ENCODE measurements around the gene LRRC47.

The LRRC47 gene

DNA sequence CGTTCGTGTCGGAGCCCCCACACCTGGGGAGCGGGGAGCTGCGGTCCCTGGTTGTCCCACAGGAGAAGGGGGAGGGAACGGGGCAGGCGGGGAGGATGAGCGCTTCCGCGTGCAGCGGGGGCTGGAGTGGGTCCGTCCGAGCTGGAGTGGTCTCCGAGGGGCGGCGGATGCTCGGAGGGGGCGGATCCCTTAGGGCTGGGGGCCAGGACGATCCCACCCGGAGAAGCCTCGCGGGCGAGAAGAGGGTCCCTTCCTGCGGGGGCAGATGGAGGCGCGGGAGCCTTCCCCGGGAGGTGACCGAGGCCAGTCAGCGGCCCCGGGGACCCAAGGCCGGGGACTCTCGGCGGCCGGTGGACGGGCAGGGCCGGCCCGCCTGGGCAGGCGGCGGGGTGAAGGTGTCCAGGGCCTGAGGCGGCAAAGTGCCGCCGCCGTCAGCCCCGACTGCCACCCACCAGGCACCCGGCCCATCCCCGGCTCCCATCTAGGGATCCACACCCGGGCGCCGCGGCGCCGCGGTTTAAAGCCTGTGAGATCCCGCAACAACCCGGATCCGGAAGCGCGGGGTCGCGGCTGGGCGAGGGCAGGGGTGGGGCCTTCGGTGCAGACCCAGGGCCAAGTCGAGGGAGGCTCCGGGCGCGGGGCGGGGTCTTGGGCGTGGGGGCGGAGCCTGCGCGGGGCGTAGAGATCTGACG is 49.3 kb downstream of the LRRC47 start:
- DNase-seq (ENCODE audit: low spot score), result peak; percentile 48

DNA sequence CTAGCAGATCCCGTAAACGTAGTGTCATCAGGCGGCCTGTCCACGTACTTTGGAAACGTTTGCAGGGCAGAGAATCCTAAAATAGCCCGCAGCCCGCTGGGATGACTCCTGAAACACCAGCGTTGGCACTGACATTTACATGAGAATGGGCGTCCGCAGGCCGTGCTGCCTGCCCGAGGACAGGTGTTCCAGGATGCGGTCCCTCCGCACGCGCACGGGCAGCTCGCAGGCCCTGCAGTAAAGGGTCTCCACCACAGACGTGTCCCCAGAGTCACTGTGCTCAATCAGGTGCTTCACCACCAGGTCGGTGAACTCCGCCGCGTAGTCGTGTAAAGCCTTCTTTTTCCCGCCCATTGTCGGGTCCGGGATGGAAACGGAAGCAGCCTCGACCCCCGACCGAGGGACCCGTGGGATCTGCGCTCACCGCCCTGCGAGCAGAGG is 49.9 kb downstream of the LRRC47 start:
- no peak for DNase-seq (ENCODE audit: low spot score)

DNA sequence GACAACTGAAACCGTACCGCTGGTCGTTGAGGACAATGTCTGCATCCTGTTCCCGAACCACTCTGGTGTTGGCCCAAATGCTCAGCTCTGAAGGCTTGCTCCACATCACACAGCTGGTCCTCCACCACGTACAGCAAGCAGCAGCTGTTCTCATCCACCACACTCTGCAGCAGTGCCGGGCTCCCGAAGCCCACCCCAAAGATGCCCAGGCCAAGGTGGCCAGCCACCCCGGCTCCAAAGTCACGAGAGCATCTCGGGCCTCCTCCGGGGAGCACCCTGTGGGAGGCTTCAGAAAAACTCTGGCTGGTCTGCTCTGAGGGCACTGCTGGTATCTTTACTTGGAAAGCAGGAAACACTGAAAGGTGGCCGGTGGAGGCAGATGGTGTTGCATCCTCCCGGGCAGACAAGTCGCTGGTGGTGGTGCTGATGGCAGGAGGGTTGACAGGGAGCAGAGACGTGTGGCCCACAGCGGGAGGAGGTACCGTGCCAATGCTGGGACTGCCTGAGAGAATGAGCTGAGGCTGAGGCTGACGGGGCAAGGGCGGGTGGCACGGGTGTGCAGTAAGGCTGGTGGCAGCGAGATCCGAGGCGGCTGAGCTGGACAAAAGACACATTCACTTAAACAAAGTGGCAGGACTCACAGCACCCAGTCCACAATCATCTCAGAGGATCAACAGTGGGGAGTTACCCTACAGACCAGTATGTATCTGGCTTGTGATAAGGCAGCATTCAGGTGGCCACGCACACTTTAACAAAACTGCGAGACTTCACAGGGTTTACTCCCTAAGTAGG is 50.5 kb downstream of the LRRC47 start:
- DNase-seq (ENCODE audit: low spot score), result no peak

DNA sequence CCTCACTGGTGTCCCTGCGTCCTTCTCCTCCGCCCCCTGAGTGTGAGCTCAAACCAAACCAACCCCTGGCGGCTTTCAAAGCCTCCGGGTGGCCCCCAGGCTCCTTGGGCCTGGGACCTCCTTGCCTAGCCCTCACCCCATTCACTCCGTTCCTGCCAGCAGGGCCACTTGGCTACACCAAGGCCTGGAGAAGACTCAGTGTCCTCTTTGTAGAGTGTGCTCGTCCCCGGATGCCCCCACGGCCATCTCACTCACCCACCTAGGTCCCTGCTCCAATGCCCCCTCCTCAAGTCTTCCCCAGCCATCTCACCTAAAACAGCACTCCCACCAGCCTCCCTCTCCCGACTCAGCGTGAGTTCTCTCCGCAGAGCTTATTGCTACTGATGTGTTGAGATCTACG is 51.2 kb downstream of the LRRC47 start:
- DNase-seq (ENCODE audit: low spot score), result no peak

DNA sequence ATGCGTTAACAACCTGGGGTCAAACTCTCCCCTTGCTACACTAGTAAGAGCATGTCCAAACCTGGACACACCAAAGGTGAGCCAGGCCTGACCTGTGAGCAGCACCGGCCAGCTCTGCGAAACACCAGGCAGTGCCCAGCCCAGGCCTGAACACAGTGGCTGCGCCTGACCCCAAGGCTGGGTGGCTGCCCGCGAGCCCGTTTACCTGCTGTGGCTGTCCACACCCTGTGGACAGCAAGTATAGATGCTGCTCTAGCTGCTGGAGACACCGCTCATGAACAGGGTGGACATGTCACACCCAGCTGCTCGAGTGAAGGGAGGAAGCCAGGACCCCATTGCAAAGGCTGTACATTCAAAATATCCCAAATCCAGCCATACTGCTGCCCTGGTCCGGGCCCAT is 51.7 kb downstream of the LRRC47 start:
- no peak for DNase-seq (ENCODE audit: low spot score)

DNA sequence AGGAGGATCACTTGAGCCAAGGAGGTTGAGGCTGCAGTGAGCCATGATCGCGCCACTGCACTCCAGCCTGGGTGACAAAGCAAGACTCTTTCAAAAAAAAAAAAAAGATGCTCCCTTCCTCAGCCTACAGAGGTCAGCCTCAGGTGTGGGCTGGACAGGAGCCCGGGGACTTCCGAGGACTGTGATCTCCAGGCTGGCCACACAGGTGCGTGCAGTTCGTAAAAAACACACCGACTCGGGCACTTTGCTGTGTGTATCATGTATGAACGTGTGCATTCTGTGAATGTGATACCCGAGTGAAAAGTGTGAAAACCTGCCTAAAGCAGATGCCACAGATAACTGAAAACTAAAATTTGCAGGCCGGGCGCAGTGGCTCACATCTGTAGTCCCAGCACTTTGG is 52.5 kb downstream of the LRRC47 start:
- no peak for DNase-seq (ENCODE audit: low spot score)

DNA sequence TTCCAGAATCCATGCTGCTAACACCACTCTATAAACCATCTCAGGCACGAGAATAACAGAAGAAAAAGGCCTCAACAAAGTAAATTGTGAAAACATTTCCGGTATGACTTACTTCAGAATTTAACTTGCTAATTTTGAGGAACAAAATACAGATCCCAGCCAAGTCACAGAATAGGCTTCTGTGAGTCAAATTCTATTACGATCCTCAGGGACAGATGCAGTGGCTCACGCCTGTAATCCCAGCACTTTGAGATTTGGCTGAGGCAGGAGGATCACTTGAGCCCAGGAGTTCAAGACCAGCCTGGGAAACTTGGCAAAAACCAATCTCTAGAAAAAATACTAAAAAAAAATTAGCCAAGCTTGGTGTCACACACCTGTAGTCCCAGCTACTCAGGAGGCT is 52.9 kb downstream of the LRRC47 start:
- no peak for DNase-seq (ENCODE audit: low spot score)

DNA sequence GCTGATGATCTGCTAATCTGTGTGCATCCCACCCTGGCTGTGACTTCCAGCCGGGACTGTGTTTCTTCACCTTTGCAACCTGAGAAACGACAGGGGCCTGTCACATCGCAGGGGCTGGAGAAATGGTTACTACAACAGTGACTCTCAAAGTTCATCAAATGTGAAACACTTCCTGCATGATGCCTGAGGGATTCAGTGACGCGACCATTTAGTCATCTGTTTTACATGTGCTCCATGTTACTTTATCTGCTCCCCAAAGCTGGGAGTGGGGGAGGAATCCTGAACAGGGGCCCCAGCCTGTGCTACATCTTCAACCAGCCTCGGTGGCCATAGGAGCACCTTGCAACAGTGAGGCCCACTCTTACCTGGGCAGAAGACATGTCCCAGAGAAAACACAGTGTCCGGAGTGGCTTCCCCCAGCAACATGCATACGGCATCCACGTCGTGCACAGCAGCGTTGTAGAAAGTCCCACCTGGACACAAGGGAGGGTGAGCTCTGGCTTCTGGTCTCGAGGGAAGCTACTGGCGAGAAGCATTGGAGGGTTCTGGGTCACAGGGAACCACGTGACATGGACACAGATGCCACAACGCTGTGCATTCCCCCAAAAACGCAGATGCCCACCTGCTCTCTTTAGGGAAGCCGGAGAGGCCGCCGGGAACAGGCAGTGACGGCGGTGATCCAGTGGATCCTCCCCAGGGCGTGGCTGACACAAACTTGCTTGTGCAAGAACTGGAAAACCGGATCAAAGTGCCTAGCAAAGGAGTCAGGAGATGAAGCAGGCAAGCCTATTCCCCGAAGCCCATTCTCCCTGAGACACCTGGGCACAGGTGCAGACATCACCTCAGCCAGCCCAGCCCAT is 53.6 kb downstream of the LRRC47 start:
- DNase-seq (ENCODE audit: low spot score), result no peak

DNA sequence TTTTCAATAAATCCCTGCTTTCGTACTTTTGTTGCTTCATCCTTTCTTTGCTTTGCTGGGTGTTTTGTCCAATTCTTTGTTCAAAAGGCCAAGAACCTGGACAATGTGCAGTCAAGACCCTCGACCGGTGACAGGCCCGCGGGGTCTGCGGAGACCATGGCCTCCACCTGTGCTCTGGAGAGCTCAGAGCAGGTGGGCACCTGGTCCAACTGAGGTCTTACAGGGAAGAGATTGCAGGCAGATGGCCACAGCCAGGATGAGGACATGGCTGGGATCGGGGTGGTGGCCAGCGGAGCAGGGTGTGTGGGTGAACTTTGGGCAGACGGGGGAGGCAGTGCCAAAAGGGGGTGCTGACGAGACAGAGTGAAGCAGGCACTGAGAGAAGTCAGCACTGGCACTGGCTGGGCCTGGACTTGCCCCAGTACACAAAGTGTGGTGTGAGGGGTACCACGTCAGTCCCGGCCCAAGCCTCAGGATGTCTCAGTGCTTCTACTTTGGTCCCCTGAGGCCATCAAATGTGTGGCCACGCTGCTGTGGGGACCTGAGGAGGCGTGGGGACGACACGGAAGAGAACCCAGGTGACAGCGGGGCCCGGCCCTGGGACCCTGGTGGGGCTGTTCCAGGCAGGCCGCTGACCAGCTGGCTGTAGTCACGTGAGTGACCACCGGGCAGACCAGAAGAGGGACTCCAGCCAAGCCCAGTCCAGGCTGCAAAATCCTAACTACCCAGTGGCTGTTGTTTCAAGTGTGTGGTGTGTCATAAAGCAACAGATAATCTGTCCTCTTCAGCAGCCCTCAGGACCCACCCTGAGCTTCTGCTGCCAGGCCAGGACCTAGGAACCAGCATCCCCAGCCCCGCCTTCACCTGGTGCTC is 54.5 kb downstream of the LRRC47 start:
- no peak for DNase-seq (ENCODE audit: low spot score)

DNA sequence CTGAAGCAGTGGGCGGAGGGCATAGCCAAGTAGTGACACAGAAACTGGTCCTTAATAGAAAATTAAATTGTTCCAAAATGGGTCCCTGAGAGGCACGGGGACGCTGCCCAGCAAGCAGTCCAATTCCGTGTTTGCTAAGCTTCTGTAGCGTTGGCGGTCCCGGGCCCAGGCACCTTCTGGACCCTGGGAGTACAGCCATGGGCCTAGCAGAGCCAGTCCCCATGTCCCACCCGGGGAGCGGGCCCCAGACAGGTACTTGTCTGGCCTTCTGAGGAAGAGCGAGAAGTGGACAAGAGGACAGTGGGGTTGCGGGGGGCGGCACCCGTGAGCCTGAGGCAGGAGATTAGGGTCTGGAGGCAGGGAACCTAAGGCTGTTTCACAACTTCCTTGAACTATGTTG is 55.5 kb downstream of the LRRC47 start:
- no peak for DNase-seq (ENCODE audit: low spot score)

DNA sequence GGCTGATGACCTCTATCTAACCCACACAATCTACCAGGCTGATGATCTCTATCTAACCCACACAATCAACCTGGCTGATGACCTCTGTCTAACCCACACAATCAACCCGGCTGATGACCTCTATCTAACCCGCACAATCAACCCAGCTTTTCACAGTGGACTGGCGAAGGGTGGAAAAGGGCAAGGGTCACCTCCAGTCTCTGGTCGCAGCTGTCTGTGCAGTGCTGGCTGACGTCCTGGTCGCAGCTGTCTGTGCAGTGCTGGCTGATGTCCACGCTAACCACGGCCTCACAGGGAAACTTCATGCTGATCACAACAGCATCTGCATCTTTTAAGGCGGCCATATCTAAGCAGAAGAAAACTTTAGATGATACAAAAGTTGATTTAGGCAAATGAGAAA is 56.3 kb downstream of the LRRC47 start:
- no peak for DNase-seq (ENCODE audit: low spot score)

DNA sequence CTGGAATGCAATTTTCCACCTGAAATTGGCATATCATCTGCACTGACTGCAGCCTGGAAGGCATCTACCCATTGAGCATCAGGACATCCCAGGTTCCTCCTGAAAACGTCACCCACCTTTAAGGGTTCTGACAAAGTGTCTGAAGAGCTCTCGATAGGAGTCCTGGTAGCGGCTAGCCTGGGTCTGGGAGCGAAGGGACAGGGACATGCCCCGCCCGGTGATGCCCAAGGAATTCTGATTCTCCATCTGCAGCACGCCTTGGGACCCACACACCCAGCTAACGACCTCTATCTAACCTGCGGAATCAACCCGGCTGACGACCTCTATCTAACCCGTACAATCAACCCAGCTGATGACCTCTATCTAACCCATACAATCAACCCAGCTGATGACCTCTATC is 57.4 kb downstream of the LRRC47 start:
- DNase-seq (ENCODE audit: low spot score), result no peak

DNA sequence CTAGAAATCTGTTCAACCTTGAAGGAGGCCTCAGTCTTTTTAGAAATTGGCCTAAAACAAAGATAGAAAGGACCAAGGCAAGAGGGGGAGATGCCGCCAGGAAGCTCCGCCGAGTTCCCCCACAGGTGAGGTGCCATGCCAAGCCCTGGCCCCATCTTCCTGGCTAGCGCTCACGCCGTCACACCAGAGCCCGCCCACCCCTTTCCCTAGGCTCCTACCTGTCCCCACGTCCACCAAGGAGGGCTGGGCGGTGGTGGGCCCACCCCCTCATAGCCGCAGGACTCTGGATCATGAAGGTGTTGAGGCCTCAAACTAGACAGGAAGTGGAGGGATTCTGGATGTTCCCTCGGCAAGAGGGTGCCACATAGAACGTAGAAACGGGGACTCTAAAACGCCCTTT is 59.6 kb downstream of the LRRC47 start:
- no peak for DNase-seq (ENCODE audit: low spot score)

DNA sequence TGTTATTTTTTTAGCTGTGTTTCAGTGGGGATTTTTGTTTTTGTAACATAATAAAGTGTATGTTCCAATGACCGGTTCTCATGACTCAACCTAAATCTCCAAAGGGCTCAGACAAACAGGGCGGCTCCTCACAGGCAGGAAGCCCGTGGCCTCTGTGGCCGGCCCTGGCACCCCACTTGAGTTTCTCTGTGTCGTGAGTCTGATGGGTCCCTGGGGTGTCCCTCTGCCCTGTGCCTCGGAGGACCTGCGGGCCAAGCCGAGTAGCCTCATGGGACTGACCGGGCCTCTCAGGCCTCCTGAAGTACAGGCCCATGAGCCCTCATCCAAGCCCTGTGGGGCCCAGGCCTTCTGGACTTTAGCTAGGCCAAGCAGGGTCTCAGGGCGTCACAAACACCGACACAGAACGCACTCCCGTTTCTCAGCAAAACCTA is 60.2 kb downstream of the LRRC47 start:
- DNase-seq (ENCODE audit: low spot score), result no peak

DNA sequence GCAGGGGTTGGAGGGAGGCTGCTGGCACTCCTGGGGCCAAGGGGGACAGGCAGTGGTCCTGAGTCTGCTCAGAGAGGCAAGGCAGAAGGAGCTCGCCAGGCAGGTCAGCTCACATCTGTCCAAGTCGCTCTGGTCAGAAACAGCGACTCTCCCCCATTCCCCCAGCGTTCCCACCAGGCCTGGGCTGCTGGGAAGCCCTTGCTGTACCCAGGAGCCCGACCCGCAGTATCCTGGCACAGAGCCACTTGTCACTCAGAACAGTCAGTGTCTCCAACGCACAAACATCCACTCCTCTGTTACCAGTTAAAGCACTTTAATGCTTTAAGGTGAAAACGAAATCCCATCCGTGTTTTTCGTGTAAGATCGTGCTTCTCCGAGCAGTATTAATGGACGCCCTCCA is 60.6 kb downstream of the LRRC47 start:
- DNase-seq (ENCODE audit: low spot score), result no peak

DNA sequence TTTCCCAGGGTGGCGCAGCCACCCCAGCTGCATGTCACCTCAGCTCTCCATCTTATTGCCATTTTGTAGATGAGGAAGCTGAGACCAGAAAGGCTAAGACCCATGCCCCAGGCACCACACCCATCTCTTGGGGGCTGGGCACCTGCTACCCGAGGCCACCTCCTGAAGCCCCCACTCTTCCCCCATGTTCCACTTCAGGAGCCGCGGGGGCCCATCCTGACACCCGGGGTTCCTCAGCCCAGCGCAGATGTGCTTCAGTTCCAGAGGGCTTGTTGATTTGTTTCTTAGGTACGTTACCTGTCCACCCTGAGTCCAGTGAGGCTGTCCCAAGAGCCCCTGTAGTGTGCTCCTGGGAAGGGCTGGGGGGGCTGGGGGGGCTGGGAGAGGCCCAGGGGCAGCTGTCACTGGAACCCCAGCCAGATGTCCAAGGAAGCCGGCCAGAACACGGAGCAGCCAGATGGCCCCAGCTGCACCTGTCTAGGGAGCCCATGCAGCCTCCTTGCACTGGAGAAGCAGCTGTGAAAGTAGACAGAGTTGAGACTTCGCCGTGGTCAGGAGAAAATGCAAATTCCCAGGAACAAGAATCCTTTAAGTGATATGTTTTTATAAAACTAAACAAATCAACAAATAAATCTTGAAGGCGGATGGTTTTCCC is 61.1 kb downstream of the LRRC47 start:
- DNase-seq (ENCODE audit: low spot score), result no peak

DNA sequence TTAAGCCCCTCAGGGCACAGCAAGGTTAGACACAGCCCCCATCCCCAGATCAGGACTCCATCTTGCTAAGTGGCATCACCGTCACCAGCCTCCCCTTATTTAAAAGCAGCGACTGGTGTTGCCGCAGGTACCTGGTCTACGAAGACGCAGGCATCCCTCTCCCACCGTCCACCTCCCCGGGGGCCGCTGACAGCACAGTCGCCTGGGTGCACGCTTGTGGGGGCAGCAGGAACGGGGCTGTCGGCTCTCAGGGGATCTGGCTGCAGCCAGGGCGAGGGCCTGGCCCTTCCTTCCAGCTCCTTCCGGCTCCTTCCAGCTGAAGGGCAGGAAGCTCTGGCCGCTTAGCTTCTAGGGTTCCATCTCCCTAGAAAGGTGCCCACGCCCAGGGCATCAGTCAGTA is 61.7 kb downstream of the LRRC47 start:
- no peak for DNase-seq (ENCODE audit: low spot score)

DNA sequence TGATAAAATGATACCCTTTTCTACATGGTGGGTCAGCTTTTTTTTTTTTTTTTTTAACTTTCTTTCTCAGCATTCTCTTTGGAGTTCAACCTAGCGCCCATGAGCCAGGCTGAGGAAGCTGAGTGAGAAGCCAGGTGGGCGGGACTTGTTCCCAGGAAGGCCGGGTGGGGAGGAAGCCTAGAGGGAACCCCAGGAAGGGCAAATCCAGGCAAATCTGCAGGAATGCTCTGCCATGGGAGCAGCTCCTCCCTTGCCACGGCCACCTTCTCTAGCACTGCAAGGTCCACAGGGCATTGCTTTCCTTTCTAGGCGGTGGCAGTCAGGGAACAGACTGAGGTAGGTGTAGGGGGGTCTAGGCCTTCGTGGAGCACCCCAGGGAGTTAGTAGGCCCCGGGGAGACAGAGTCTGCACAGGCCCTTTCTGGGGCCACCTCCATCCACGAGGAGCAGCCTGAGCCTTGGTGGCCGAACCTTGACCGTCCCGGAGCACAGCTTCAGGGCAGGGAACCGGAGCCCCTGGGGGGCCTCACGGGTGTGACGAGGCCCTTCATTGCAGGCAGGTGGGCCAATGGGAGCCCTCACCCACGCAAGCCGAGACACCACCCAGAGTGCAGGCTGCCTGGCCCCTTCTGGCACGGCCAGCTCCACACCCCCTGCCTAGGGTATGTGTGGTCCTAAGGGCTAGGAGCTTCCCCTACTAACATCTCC is 62.3 kb downstream of the LRRC47 start:
- no peak for DNase-seq (ENCODE audit: low spot score)

DNA sequence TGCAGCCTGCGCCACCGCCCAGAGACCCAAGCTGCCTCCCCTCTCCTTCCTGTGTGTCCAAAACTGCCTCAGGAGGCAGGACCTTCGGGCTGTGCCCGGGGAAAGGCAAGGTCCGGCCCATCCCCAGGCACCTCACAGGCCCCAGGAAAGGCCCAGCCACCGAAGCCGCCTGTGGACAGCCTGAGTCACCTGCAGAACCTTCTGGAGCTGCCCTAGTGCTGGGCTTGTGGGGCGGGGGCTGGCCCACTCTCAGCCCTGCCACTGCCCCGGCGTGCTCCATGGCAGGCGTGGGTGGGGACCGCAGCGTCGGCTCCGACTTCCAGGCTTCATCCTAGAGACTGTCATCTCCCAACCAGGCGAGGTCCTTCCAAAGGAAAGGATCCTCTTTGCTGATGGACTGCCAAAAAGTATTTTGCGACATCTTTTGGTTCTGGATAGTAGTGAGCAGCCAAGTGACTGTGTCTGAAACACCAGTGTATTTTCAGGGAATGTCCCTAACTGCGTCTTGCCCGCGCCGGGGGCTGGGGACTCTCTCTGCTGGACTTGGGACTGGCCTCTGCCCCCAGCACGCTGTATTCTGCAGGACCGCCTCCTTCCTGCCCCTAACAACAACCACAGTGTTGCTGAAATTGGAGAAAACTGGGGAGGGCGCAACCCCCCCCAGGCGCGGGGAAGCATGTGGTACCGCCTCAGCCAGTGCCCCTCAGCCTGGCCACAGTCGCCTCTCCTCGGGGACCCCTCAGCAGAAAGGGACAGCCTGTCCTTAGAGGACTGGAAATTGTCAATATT is 63.0 kb downstream of the LRRC47 start:
- no peak for DNase-seq (ENCODE audit: low spot score)
